K562 (cell line): ENCODE results near the gene DDR2.
"Not testable (repeated sequence)": the region's sequence is repeated elsewhere in the genome, so short reads cannot be mapped to it uniquely, and the experiment has no call there.

Source experiments
- CEBPB ChIP-seq: fragments of 450-650 bp; IDR thresholded peaks from 2 replicates; pipeline ENCODE4 v1.6.1; 2016; ENCODE audit warnings: missing genetic modification characterization, missing compliant biosample characterization
- EP300 ChIP-seq: IDR thresholded peaks from 2 replicates; pipeline ENCODE4 v1.6.1; 2012; ENCODE audit warnings: low read length, improper control_type of control experiment
- EZH2 ChIP-seq: IDR thresholded peaks from 2 replicates; pipeline ENCODE4 v1.6.1; 2012; ENCODE audit warnings: low read depth, mild to moderate bottlenecking, inconsistent platforms, low read length, borderline replicate concordance
- LARP7 ChIP-seq: fragments of 450-650 bp; IDR thresholded peaks from 2 replicates; pipeline ENCODE4 v1.6.1; 2016
- MYC ChIP-seq, 2 experiments: fragments of 250-450 bp in 1 of 2; sonication (Bioruptor Pico) in 1 of 2; IDR thresholded peaks; 2 replicates each; pipeline versions ENCODE4 v1.5.1 to v1.6.1; 2012 to 2021; ENCODE audit warnings: low read depth in 2 of 2, borderline replicate concordance in 1 of 2, improper control_type of control experiment in 1 of 2, low read length in 1 of 2, mild to moderate bottlenecking in 1 of 2, moderate library complexity in 1 of 2
- NCOR1 ChIP-seq: fragments of 450-650 bp; IDR thresholded peaks from 2 replicates; pipeline ENCODE4 v1.6.1; 2016; ENCODE audit warnings: mild to moderate bottlenecking, moderate library complexity
- YY1 ChIP-seq, 3 experiments: IDR thresholded peaks; 2 replicates each; pipeline ENCODE4 v1.6.1; 2011; ENCODE audit warnings: low read length in 2 of 3, mild to moderate bottlenecking in 2 of 3, moderate library complexity in 2 of 3, borderline replicate concordance in 1 of 3, control low read depth in 1 of 3, low read depth in 1 of 3; ENCODE audit not compliant: insufficient read depth in 3 of 3, insufficient replicate concordance in 2 of 3, control insufficient read depth in 1 of 3, insufficient read length in 1 of 3; ENCODE audit errors: extremely low read depth in 1 of 3
- ZNF12 ChIP-seq: sonication (generic); formaldehyde crosslinking; IDR thresholded peaks from 2 replicates; pipeline ENCODE4 v1.4.0; 2020; ENCODE audit warnings: mild to moderate bottlenecking, missing genetic modification reagents
- ZNF263 ChIP-seq: sonication (generic); formaldehyde crosslinking; IDR thresholded peaks from 2 replicates; pipeline ENCODE4 v1.8.0; 2022; ENCODE audit warnings: mild to moderate bottlenecking, missing genetic modification reagents, borderline replicate concordance
- TF ChIP-seq, protein P1 (sequence below), 3 experiments: fragments of 200-800 bp in 1 of 3; sonication (Bioruptor generic) in 1 of 3; sonication (generic) in 1 of 3; formaldehyde crosslinking in 1 of 3; IDR thresholded peaks; 2 replicates each; pipeline versions ENCODE4 v1.6.1 to v1.8.0; 2016 to 2022; ENCODE audit warnings: mild to moderate bottlenecking in 2 of 3, missing compliant biosample characterization in 2 of 3, missing genetic modification characterization in 2 of 3, missing genetic modification reagents in 1 of 3
- TF ChIP-seq, protein P2 (sequence below), 3 experiments: IDR thresholded peaks in 2 of 3; conservative IDR thresholded peaks in 1 of 3; 2 replicates each; pipeline ENCODE4 v1.5.1; 2011 to 2012; ENCODE audit warnings: low read length in 3 of 3, mild to moderate bottlenecking in 3 of 3, control low read depth in 2 of 3, improper control_type of control experiment in 1 of 3, inconsistent platforms in 1 of 3, low read depth in 1 of 3, mixed read lengths in 1 of 3, moderate library complexity in 1 of 3; ENCODE audit not compliant: insufficient read depth in 2 of 3

DNA sequence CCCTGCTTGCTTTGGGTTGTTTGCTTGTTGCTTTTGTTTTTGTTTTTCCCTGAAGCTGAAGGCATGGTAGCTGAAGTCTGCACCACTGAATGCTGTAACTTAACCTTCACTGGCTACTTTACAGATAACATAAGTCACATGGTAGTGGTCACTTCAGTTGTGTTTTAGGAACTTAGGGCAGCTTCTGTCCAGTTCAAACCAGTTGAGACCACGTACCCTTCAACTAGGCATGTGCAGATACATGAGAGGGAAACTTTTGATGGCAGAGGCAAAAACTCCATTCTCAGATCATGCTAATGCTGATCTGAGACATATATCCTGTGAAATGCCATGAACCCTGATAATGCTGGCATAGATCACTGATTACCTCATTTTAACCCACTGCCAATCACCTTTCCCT, 186.4 kb downstream of the DDR2 start:
- not testable (repeated sequence) for TF ChIP-seq EZH2; MYC (IDR thresholded peaks at IDR 0.05; ENCODE audit: low read depth, low read length); MYC (CRISPR knock-in tag; IDR thresholded peaks at IDR 0.05; ENCODE audit: borderline replicate concordance, low read depth); EP300; ZNF12 (CRISPR knock-in tag); CEBPB; LARP7; YY1 (IDR thresholded peaks at IDR 0.05; ENCODE audit: borderline replicate concordance in 1 of 3, control insufficient read depth in 1 of 3, extremely low read depth in 1 of 3, insufficient read depth in 3 of 3, insufficient read length in 1 of 3, insufficient replicate concordance in 2 of 3, low read depth in 1 of 3, low read length in 2 of 3); ZNF263 (CRISPR knock-in tag); NCOR1
- TF ChIP-seq, protein P1, sequence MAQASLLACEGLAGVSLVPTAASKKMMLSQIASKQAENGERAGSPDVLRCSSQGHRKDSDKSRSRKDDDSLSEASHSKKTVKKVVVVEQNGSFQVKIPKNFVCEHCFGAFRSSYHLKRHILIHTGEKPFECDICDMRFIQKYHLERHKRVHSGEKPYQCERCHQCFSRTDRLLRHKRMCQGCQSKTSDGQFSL (CRISPR knock-in tag; IDR thresholded peaks at IDR 0.05) = not testable (repeated sequence)
- TF ChIP-seq, protein P1 (tag; IDR thresholded peaks at IDR 0.05) = not testable (repeated sequence)
- TF ChIP-seq, protein P2, sequence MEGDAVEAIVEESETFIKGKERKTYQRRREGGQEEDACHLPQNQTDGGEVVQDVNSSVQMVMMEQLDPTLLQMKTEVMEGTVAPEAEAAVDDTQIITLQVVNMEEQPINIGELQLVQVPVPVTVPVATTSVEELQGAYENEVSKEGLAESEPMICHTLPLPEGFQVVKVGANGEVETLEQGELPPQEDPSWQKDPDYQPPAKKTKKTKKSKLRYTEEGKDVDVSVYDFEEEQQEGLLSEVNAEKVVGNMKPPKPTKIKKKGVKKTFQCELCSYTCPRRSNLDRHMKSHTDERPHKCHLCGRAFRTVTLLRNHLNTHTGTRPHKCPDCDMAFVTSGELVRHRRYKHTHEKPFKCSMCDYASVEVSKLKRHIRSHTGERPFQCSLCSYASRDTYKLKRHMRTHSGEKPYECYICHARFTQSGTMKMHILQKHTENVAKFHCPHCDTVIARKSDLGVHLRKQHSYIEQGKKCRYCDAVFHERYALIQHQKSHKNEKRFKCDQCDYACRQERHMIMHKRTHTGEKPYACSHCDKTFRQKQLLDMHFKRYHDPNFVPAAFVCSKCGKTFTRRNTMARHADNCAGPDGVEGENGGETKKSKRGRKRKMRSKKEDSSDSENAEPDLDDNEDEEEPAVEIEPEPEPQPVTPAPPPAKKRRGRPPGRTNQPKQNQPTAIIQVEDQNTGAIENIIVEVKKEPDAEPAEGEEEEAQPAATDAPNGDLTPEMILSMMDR (IDR thresholded peaks at IDR 0.05 in 2 of 3, conservative IDR thresholded peaks at IDR 0.05 in 1 of 3; ENCODE audit: insufficient read depth in 2 of 3, low read depth in 1 of 3, low read length in 3 of 3) = not testable (repeated sequence)
